ENCODE data around the gene XPNPEP2. TPM values are rescaled to one million over a fixed set of nuclear protein-coding genes. Genes with fewer than 3 reads are reported as not detected.

Gene XPNPEP2
- total RNA-seq, 2 experiments from 2014 or later, result 1.6 to 1.7 TPM

- ChIA-PET CTCF (interaction anchor here (1.0 to 8.8 kb wide), 6 partner anchors 11 to 45 kb away, joined by 3 to 71 read pairs (median 10); partner anchors contain the start of gene SASH3), POLR2A (interaction anchor here (0.9 to 8.5 kb wide), 5 partner anchors 9 to 26 kb away, joined by 3 to 162 read pairs (median 4); partner anchors contain the start of gene SASH3)
- peak overlapping the region; percentile 18 for H3K4me3 Mint-ChIP-seq
- peak; percentile 19 for ATAC-seq
- peak overlapping the region; percentile 91 for H3K27ac Mint-ChIP-seq
- peaks cover 81% of the 10 kb centered on the region for H3K4me1 Mint-ChIP-seq (ENCODE audit: low read depth)
- no peaks in the 10 kb centered on the region for H3K27me3 Mint-ChIP-seq (ENCODE audit: low read depth)
- DNase-seq, result peak; percentile 64
- no peaks in the 10 kb centered on the region for H3K9me3 Mint-ChIP-seq (ENCODE audit: insufficient read depth)
- H3K36me3 Mint-ChIP-seq (ENCODE audit: low read depth), result peaks cover 7% of the 10 kb centered on the region
These were observed 32.7 kb downstream of the XPNPEP2 start for GRCh38 chrX:129771266-129771995.

DNA sequence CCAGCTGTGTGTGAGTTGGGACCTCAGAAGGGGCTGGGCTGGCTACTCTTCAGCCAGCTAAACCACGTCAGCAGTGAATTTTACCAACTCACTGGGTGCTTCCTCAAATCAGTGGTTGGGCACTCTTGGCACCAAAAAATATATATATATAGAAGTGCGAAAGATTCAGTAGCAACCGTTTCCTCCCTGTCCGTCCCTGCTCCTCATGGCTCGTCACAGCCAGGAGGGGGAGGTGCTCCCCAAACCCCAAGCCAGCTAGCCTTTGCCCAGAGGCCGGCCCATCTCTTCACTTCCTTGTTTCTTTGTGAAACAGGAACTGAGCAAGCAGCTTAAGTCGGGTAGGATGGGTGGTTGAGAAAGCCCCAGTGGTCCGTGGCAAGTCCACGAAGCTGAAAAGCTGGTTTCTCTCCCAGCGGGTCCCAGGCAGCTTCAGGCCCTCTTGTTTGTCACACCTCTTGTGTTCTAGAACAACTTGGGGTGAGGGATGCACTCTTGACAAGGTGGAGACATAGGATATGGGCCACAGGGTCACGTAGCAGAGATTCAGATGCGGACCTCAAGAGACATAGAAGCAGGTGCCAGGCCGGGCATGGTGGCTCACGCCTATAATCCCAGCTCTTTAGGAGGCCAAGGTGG, 34.1 kb downstream of the XPNPEP2 start:
- CTCF ChIA-PET, result interaction anchor here (1.0 to 8.8 kb wide), 10 partner anchors 10 to 288 kb away, joined by 3 to 71 read pairs (median 5); partner anchors contain the start of gene SASH3
- H3K27me3 Mint-ChIP-seq (ENCODE audit: low read depth), result no peaks in the 10 kb centered on the region

GRCh38 chrX:129773649-129774458, 35.1 kb downstream of the XPNPEP2 start:
- Mint-ChIP-seq H3K9me3 (ENCODE audit: insufficient read depth) (no peaks in the 10 kb centered on the region), H3K36me3 (ENCODE audit: low read depth) (peaks cover 5% of the 10 kb centered on the region), H3K27me3 (ENCODE audit: low read depth) (no peaks in the 10 kb centered on the region), H3K4me3 (no peak overlapping the region), H3K27ac (peak overlapping the region; percentile 95), H3K4me1 (ENCODE audit: low read depth) (peaks cover 82% of the 10 kb centered on the region)
- ATAC-seq, result peak; percentile 18
- no peak for DNase-seq
- CTCF ChIA-PET, result interaction anchor here (0.7 to 8.8 kb wide), 8 partner anchors 9 to 287 kb away, joined by 3 to 71 read pairs (median 4); partner anchors contain the start of gene SASH3
- POLR2A ChIA-PET, result interaction anchor here (1.6 to 8.5 kb wide), 3 partner anchors 7 to 20 kb away, joined by 3 to 162 read pairs (median 12); partner anchors contain the start of gene SASH3

More for the DNA sequence above, 34.1 kb downstream of the XPNPEP2 start:
- H3K36me3 Mint-ChIP-seq (ENCODE audit: low read depth), result peaks cover 5% of the 10 kb centered on the region
- peak overlapping the region; percentile 49 for H3K4me3 Mint-ChIP-seq
- H3K4me1 Mint-ChIP-seq (ENCODE audit: low read depth), result peaks cover 82% of the 10 kb centered on the region
- POLR2A ChIA-PET, result interaction anchor here (0.6 to 8.5 kb wide), 7 partner anchors 8 to 179 kb away, joined by 3 to 162 read pairs (median 4); partner anchors contain the start of gene SASH3
- ATAC-seq, result peak; percentile 17
- H3K9me3 Mint-ChIP-seq (ENCODE audit: insufficient read depth), result no peaks in the 10 kb centered on the region
- peak; percentile 66 for DNase-seq
- H3K27ac Mint-ChIP-seq, result peak overlapping the region; percentile 95

DNA sequence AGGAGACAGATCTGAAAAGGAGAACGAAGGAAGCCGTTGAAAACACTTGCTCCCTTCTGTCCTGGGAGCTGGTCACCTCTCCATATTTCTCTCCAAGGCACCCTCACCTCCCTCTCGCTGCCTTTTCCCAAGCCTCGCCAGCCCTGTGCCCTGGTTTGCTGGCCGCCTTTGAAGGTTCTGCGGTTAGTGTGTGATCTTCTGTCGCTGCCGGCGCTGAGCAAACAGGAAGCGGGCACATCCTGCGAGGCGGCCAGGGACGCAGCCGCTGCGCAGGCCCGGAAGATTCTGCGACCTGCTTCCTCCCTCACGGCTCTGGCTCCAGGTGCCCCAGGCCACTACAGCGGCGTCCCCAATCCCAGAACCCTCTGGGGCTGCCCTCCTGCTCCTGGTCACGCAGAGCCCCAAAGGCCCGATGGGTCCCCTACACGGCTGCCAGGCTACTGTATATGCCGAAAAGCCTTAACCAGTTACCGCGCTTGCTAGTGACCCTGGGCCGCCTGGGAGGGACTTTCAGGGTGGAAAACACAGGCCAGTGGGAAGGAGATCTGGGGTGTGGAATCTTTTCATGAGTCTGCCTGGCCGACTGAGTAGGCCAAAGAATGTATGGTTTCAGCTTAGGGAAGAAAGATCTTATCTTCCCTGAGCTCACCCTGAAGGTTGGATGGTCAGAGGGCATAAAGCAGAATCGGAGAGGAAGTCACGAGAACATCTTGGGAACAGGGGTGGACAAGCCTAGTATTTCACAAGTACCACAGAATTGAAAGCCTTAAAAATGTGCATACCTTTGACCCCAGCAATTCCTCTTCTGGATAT, 38.6 kb downstream of the XPNPEP2 start:
- Mint-ChIP-seq H3K36me3 (ENCODE audit: low read depth) (peaks cover 30% of the 10 kb centered on the region), H3K27ac (peak overlapping the region; percentile 94), H3K27me3 (ENCODE audit: low read depth) (no peaks in the 10 kb centered on the region), H3K4me1 (ENCODE audit: low read depth) (peaks cover 59% of the 10 kb centered on the region), H3K9me3 (ENCODE audit: insufficient read depth) (no peaks in the 10 kb centered on the region), H3K4me3 (peak overlapping the region; percentile 69)
- ATAC-seq (peak; percentile 40), DNase-seq (peak; percentile 81)
- POLR2A ChIA-PET, result interaction anchor here (1.8 to 10.3 kb wide), 4 partner anchors 8 to 32 kb away, joined by 8 to 165 read pairs (median 86); no protein-coding TSS in a partner anchor
- CTCF ChIA-PET, result interaction anchor here (1.1 to 3.2 kb wide), 3 partner anchors 18 to 33 kb away, joined by 4 to 12 read pairs (median 10); no protein-coding TSS in a partner anchor

DNA sequence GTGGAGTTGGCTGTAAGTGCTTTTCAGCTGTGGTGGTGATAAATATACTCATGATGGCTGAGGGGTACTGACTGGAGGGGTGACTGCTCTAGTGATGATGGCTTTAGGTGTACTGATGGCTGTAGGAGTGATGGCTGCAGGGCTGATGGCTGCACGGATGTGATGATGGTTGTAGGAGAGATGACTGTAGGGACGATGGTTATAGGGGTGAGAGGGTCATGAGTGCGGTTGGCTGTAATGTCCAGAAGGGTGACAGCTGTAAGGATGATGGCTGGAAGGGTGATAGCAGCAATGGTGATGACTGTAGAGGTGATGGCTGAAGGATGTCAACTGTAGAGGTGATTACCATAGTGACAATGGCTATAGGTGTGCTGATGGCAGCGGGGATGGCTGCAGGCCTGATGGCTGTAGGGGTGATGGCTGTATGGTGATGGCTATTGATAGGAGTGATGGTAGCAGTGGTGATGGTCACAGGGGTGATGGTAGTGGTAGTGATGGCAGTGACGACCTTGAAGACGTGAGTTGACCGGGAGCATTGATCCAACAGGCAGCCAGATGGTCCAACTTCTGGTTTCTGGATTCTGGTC, 40.4 kb downstream of the XPNPEP2 start:
- POLR2A ChIA-PET, result interaction anchor here (0.6 to 10.3 kb wide), 8 partner anchors 10 to 154 kb away, joined by 3 to 165 read pairs (median 6); partner anchors contain the start of gene UTP14A
- ATAC-seq (no peak), DNase-seq (no peak)
- peaks cover 54% of the 10 kb centered on the region for H3K4me1 Mint-ChIP-seq (ENCODE audit: low read depth)
- no peaks in the 10 kb centered on the region for H3K9me3 Mint-ChIP-seq (ENCODE audit: insufficient read depth)
- CTCF ChIA-PET, result interaction anchor here (0.9 to 6.7 kb wide), 7 partner anchors 9 to 33 kb away, joined by 3 to 71 read pairs (median 4); no protein-coding TSS in a partner anchor
- no peaks in the 10 kb centered on the region for H3K27me3 Mint-ChIP-seq (ENCODE audit: low read depth)
- peak overlapping the region; percentile 89 for H3K4me3 Mint-ChIP-seq
- H3K36me3 Mint-ChIP-seq (ENCODE audit: low read depth), result peaks cover 48% of the 10 kb centered on the region
- H3K27ac Mint-ChIP-seq, result peak overlapping the region; percentile 94

GRCh38 chrX:129779747-129780146, 41.0 kb downstream of the XPNPEP2 start, which contains the start of gene SASH3:
Gene SASH3 (plus strand): TSS chrX:129779949. CDS start chrX:129780098, 149 bp downstream.
- ATAC-seq (peak; percentile 45), DNase-seq (peak; percentile 83)
- Mint-ChIP-seq H3K4me3 (peak within 1 kb of the TSS; percentile 89), H3K36me3 (ENCODE audit: low read depth) (peaks cover 53% of the 10 kb centered on the region), H3K4me1 (ENCODE audit: low read depth) (peaks cover 51% of the 10 kb centered on the region), H3K27me3 (ENCODE audit: low read depth) (no peaks in the 10 kb centered on the region), H3K27ac (peak within 1 kb of the TSS; percentile 94), H3K9me3 (ENCODE audit: insufficient read depth) (no peaks in the 10 kb centered on the region)
- ChIA-PET CTCF (interaction anchor here (0.9 to 6.7 kb wide), 9 partner anchors 10 to 54 kb away, joined by 3 to 71 read pairs (median 4); no protein-coding TSS in a partner anchor), POLR2A (interaction anchor here (0.6 to 10.3 kb wide), 8 partner anchors 10 to 154 kb away, joined by 3 to 165 read pairs (median 6); partner anchors contain the start of gene UTP14A)

DNA sequence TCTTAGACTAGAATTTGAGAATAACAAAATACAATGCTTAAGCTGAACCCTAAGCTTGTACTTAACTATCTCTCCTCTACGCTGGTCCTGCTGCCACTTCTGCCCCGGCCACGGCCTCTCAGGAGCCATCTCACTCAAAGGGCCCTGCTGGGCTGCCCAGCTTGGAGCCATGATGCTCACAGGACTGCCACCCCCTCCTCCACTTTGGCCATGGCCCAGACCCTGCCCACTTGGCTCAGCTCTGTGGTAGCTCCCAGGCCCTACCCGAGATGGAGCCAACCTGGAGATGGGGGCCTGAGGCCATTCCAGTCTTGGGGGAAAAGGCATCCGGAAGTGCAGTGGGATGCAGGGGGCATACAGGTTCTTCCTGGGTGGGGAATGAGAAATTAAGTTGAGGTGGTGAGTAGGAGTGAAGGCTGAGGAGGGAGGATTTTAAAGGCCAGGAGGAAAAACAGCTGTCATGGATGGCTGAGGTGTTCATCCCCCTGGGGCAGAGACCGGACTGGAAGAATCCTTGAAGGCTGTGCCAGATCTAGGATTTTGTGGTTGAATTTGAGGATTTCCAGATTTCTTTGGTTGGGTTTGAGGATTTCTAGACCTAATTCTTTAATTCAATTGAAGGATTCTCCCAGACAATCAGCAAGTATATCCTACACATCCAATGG, 41.8 kb downstream of the XPNPEP2 start:
- H3K36me3 Mint-ChIP-seq (ENCODE audit: low read depth), result peaks cover 60% of the 10 kb centered on the region
- ChIA-PET CTCF (interaction anchor here (0.9 to 6.7 kb wide), 13 partner anchors 11 to 172 kb away, joined by 3 to 71 read pairs (median 6); partner anchors contain the start of gene APLN), POLR2A (interaction anchor here (1.0 to 10.3 kb wide), 7 partner anchors 11 to 140 kb away, joined by 3 to 165 read pairs (median 20); partner anchors contain the start of gene UTP14A)
- no peaks in the 10 kb centered on the region for H3K9me3 Mint-ChIP-seq (ENCODE audit: insufficient read depth)
- H3K4me1 Mint-ChIP-seq (ENCODE audit: low read depth), result peaks cover 49% of the 10 kb centered on the region
- peak overlapping the region; percentile 94 for H3K27ac Mint-ChIP-seq
- DNase-seq, result no peak
- no peak for ATAC-seq
- H3K4me3 Mint-ChIP-seq, result peak overlapping the region; percentile 89
- H3K27me3 Mint-ChIP-seq (ENCODE audit: low read depth), result no peaks in the 10 kb centered on the region

DNA sequence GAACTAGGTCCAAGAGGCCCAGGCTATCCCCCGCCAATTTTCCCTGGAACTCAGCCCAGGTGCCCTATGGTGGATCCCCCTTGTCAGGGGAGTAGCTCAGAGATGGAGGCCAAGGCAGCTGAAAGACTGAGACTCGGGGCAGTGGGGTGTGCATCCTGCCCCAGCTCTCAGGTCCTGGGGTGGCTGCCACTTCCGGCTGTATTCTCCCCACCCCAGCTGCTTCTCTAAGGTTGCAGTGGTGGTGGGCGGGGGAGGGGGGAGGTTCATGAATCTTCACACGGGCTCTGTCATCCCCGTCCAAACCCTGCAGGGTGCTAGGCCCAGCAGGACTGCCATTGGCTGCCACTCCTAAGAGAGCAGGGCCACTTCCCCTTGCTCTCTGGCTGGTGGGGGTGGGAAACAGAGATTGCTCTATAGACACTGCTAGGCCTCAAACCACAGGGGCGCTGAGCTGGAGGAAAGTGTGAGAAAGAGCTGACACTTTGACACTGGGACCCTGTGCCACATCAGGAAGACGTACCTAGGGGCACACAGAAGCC, 42.4 kb downstream of the XPNPEP2 start:
- Mint-ChIP-seq H3K4me1 (ENCODE audit: low read depth) (peaks cover 55% of the 10 kb centered on the region), H3K27ac (peak overlapping the region; percentile 94), H3K27me3 (ENCODE audit: low read depth) (no peaks in the 10 kb centered on the region), H3K9me3 (ENCODE audit: insufficient read depth) (no peaks in the 10 kb centered on the region), H3K4me3 (peak overlapping the region; percentile 89), H3K36me3 (ENCODE audit: low read depth) (peaks cover 66% of the 10 kb centered on the region)
- peak; percentile 75 for ATAC-seq
- ChIA-PET POLR2A (interaction anchor here (0.5 to 10.3 kb wide), 8 partner anchors 9 to 141 kb away, joined by 3 to 165 read pairs (median 16); no protein-coding TSS in a partner anchor), CTCF (interaction anchor here (0.9 to 6.7 kb wide), 12 partner anchors 11 to 173 kb away, joined by 3 to 71 read pairs (median 6); partner anchors contain the start of gene APLN)
- peak; percentile 91 for DNase-seq
